AML-193 (cell line): Measurements from ENCODE around the gene NEK7.

Source experiments
- DNase-seq, 2 experiments: peaks; one replicate each; lab custom pipeline; 2025; lab: John Stamatoyannopoulos, UW

Gene NEK7

DNA sequence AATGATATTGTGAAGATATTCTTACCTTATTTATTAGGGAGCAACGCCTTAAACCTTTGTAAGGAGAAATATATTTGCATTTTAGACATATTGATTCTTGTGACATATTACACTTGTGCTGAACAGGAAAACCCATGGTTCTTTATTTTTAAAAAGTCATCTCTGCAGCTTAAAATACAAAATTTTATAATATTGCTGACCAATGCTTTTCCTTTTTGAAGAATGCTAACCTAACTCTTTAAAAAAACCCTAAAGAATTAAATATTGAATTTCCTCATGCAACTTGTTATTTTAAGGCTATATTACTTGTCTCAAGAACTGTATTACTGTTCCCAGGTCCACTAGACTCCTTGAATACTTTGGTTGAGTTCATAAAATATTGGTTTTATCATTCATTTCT, 99.0 kb downstream of the NEK7 start:
- DNase-seq: no peak

DNA sequence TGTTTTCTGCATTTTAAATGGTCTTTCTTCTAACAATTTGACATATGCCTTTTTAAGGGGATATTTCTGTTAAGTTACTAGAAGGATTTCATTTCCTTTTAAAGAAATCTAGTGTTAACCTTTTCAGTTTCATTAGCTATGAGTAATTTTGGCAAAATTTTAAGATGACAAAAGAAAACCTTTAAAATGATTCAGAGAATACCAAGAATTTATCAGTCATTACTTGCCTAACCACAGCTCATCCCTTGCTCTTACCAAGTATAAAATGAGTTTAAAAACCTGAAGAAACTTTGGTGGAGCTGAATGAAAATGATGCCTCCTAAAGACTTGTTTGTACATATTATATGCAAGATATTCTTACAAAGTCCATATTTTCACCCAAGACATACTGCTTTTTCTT, 101.7 kb downstream of the NEK7 start:
- no peak for DNase-seq

DNA sequence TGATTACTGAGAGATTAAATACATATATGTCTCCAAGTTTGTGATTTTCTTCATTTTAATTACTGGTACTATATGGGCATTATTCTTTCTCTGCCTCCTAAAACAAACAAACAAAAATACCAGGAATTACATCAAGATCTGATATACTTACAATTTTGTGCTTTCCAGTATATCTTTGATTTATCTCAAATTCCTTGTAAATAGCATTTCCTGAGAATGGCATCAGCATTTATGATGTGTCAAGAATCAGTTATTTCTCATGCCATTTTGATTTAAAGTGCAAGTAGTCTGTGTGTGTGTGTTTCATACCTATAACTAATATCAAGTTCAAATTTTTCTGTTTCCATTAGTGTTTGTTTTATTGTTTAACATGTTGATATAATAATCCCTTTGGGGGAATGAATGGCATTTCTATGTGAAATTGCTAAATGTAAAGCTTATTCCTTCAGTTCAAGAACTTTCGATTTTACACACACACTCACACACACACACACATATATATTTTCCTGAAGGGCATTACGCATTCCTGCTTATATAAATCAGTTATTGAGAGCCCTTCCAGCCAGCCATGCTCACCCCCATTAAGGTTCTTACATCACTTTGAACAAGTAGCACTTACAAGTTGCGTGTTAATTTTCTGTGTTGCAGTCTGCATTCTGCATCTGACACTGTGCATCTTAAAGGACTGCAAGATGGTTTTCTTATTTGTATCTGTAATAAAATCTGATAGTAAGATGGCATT, 102.7 kb downstream of the NEK7 start:
- DNase-seq: no peak

DNA sequence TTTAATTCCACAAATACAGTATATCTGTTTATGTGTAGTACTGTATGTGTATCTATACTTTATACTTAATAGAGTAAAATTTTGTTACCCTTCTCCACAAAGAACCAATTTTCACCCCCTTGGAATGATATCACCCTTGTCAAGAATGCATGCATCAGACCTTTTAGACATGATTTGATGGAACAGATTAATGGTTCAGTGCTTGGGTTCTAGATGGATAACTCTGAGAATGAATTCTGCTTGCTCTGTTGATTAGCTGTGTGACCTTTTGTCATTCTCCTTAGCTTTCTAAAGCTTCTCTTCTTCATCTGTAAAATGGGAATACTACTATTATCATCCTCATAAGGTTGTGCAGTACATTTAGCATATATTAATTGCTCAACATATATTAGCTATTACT, 105.1 kb downstream of the NEK7 start:
- no peak for DNase-seq

DNA sequence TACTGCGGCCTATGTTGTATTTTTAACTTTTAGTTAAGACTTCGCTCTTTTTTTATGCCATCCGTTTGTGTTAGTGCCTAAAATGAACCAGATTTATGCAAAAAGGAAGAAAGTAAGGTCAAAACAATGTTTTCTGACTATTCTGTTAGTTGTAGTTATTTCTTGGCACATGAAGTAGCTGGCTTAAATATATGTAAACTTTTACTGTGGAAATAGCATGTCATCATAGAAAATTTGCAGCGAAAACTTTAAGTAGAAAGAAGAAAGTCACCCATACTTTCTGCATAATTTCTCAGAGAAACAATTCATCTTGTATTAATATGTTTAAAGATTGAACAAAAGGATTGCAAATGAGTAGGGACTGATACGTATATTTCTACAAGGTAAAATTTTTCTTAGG, 106.4 kb downstream of the NEK7 start:
- DNase-seq: no peak

DNA sequence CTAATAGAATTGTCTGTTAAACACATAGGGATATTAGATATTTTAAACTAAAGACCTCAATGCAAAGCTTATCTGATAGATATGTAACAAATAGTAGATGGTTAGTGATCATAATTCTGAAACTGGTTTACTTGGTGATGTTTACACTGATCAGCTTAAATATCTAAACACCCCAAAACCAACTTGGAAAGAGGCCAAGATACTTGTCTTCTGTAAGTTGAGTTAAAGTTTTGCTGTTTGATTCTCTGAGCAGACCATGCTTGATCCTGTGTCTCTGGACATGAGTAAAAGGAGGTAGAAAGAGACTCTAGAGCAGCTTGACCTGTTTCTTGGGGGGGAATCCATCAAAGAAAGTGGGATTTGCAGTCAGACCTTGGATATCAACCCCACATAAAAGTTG, 107.5 kb downstream of the NEK7 start:
- no peak for DNase-seq

DNA sequence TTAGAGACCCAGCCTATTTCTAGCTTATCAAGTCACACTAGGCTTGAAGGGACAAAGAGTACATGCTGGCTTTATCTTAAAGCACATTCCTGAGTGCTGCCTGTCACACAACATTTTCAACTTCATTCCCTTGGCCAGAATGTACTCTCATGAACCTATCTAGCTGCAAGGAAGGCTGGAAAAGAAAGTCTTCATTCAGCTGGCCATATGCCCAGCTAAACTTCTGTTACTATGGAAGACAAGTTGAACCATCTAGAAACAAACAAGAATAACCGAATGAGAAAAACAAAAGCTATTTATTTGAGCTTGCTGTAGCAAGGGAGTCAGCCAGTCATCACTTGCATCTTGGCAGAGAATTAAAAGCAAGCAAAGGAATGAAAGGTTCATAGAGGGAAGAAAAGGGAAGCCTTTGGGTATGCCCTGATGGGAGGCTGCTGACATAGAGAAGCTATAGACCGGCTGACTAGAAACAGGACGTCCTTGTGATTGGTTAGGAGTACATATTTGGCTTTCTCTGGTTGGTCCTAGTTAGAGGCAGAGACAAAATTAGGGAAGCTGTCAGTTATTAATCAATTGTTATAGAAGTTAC, 108.4 kb downstream of the NEK7 start:
- no peak for DNase-seq

DNA sequence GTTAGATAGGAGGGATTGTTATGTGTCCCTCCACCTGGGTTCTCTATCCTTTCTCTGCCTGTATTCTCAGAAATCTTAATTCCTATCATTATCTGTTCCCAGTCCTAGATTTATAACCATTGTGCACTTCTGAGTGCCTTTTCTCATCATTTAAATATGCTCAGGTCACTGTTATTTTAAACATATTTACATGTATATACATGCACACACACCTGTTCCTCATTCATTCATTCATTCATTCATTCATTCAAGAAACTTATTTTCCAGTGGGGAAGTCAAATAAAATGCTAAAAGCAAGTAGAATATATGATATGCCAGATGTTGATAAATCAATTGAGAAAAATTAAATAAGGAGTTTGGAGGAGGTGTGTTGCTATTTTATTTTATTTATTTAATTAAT, 110.3 kb downstream of the NEK7 start:
- DNase-seq: no peak

DNA sequence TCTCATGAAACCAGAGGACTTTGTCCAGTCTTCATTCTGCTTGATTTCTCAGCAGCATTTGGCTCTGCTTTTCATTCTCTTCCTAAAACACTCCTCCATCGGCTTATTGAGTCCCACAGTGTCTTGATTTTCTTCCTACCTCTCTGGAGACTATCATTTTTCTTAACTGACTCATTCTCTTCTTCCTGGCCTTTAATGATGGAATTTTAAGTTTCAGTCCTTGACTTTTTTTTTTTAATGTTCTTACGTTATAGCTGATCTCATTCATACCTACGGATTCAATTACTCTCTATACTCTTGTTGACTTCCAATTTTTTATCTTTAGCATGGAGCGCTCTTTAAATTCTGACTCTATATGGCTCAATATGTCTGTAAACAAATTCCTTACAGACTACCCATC, 111.1 kb downstream of the NEK7 start:
- no peak for DNase-seq

DNA sequence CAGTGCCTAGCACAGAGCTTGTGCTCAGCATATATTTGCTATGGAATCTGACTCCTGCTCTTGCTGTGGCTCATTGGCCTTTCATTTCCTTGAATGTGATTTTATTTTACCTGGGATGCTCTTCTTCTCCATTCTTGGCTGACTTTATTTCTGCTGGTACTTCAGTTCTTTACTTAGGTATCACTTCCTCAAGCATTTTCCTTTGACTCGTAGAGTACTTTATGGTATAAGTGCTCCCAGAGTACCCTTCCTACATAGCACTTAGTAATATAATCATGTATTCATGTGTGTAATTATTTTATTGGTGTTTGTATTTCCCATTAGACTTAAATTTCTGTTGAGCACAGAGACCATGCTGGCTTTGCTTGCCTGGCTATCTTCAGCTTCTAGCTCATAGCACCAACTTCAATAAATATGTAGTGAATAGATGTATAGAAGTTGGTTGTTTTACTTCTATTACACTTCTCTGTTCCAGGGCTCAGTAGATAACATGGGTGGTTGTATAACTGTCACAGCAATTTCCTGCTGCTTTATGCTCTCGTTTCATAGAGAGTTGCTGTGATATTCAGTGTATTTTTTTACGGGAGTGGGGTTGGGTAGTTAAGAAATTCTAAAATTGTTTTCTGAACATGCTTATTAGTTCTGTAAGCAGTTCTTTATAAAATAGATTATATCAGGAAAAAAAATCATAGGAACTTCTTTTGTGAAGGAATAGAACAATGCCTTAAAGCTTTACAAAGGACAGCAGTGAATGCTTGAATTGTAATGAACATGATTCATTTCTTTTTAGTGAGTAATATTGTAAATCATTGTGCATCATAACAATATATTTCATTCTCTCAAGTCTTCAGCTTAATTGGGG, 112.2 kb downstream of the NEK7 start:
- DNase-seq: no peak

DNA sequence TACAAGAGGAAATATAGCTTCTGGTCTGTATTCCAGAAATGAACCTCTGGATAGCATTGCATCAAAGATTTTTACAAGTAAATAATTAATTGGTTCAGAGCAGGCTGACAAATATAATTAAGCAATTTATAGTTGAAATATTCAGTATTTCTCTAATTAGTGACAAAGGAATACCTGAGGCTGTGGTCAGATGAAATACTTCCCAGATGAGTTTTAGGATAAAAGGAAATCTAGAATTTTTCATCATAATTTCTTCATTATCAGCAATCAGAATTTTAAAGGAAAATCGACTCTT, 112.8 kb downstream of the NEK7 start:
- DNase-seq: no peak

DNA sequence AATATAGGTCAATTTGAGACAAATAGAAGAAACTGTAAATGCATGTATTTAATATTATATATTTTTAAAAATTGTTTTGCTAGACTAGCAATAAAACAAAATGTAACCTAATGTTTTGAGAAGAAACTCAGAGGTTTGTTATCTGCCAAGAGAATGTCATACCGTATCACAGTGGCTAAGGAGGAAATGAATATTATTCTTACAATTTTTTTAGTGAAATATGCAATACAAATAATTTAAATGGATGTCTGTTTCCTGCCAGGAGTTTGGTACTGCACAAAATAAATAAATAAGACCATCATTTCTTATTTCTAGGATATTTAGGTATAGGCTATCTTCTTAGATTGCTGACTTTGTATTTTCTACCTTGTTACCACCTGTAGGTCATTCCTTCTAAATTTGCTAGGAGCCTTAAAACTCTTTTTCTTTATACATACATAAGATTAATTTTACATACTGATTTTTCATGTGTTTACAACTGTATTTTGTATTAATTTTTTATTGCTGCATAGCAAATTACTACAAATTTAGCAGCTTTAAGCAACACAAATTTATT, 113.6 kb downstream of the NEK7 start:
- no peak for DNase-seq

DNA sequence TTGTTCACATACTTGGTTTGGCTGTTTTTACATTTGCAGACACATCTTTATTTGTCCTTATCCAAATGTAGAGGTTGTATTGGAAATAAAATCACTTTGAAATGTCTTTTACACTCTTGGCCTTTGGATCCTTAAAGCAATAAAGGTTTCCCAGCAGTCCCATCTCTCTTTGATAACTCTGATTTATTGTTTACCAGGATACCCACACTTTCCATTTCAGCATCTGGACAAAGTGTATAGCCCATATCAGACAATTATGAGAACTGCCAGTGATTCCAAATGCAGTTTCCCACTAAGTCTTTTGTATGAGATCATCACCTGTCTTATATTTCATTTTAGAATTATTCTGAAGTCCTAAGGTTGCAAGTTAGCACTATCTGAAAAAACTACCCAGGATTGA, 114.7 kb downstream of the NEK7 start:
- DNase-seq: no peak

DNA sequence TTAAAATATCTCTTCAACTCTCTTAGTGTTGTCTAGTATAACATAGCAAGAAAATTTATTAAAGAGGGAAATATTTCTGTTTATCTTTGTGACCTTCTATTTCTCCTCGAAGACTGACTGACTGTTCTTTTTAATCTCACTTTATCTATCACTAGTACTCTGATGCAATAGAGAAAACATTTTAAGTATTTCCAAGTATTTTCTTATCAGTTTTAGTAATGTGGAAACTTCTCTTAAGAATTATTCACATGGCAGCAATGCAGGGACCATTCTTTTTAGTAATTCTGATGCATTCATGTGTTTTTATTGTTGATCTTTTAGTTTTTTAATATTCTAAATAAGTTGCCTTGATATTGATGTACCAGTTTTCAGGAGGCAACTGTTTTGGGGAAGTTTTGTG, 115.7 kb downstream of the NEK7 start:
- no peak for DNase-seq

DNA sequence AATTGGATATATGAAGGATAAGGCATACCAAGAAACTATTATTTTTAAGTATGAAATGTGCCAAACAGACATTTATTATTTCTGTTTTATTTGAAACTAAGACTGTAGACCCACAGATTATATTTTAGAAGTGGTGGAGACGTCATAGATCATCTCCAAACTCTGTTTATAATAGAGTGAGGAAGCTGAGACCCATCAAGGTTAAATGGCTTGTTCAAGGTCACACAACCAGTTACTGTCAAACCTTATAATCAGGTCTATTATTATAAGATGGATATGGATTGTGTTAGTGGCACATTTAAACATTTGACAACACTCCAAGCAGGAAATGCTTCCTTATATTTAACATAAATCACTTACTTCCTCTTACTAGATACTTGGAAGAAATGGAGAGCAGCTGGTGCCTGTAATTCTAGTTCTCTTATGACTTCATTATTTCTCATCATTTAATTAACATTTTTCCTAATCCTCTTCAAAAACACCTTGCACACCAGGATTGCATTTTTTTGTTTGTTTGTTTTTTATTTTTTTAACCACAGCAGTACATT, 117.0 kb downstream of the NEK7 start:
- no peak for DNase-seq

DNA sequence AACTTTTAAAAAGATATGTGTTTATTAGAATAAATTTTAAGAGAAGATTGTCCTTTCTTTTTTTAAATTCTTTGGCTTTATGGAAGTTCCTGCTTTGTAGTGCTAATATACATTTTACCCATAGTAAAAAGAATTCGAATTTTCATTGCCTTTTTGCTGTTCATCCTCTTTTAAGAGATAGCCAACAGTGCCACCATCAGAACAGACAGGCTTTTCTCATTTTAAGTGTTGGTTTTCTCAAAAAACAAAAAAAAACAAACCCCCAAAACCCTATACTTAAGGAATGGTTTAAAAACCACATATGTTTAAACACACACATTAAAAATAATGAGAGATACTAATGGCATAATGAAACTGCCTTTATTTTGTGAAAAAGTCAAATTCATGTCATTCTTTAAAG, 118.8 kb downstream of the NEK7 start:
- no peak for DNase-seq

DNA sequence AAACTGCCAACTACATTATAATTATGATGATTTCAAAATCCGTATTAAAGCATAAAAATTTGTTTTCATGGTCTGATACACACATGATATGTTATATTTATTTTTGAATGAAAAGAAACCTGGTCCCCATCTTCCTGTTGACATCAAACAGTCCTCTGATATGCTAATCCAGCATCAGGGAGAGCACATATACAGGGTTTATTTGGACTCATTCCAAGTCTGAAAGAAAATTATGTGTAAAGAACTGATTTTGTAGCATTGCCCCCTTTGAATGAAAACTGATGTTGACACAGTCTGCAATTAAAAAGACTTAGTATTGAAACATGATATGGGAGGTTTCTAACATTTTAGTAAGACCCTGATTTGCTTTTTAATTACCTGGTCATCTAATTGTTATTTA, 119.4 kb downstream of the NEK7 start:
- no peak for DNase-seq

DNA sequence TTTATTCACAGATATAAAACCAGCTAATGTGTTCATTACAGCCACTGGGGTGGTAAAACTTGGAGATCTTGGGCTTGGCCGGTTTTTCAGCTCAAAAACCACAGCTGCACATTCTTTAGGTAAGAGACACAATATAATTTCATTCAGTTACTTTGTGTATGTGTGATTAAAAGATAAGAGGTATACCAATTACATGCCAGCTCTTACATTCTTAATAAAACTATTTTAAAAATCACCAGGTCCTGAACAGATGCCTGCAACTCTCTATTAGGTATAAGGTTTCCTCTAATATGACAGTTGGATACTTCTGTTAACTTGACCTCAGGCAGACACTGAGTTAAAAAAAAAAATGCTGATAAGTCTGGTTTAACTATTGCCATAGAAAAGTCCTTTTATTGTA, 122.1 kb downstream of the NEK7 start:
- DNase-seq: no peak

DNA sequence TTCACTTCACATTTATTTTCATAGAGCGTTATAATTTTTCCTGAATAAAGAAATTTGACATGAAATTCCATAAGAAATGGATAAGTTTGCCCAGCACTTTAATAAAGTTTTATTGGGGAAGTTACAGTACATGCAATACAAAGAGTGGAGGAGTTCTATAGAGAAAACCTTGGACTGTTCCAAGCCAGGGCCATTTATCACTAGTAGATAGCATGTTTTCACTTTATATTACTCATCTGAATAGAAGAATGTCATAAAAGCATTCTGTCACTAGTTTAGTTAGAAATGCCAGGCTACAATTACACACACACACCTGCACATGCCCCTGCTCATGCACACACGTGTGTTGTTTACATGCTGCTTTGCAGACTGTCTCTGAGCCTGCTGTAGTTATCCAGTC, 123.3 kb downstream of the NEK7 start:
- no peak for DNase-seq

DNA sequence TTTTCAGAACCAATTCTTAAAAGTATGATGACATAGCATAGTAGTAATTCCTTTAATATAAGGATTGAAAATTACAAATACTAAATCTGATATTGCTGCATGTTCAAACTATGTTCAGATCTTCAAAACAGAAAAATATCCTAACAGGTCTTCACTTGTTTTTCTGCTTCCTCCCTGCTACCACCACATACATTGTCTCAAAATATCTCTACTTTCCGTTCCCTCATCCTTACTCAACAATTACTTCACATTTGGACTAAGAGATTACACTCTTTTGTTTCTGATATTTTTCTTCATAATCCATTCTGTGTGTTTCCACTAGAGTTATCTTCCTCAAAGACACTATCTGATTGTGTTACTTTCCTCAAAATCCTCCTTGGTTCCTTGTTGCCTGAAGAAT, 125.1 kb downstream of the NEK7 start:
- DNase-seq: no peak

DNA sequence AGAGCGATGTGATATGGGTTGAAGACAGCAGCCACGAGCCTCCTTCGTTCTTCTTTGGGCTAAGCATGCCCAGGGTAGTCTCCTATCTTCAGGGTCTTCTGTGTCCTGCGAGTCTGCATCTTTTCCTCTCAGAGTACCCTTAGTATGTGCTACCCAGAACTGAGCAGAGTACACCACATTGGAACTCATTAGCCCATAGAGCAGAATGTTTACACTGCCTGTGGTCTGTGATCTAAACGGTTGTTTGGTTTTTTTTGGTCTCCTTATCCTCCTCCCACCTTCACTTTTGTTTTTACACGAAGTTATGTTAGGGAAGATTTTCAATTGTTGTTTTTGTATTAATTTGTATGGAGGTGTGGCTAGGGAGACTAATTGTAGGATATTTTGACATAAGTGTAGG, 126.4 kb downstream of the NEK7 start:
- no peak for DNase-seq

DNA sequence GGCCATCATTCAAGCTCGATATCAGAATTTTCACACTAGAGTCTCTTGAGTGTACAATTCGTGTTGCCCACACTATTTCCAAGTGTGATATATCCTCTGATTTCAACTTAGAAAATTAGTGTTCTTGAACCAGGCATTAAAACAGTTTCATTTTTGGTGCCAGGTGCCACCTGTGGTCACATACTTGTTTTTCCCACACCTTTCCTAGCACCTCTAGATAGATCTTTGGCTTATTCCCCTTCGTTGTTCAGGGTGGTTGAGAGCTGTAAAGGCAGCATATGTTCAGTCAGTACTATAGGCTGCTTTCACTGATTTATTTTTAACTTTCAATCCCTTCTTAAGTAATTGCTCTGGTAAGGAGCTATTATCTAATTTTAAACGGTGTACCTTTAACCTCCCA, 131.1 kb downstream of the NEK7 start:
- DNase-seq: no peak
